ENCODE results near the gene LIX1. TPM values are rescaled to one million over a fixed set of nuclear protein-coding genes. Genes with fewer than 3 reads are reported as not detected.

The LIX1 gene
- total RNA-seq, 2 donors from 2014 or later, result 0.97 to 1.0 TPM

- intact Hi-C loops (cut with DNase I), result no loop called here
- no peak for DNase-seq (ENCODE audit: low spot score)
- WGBS, result 76% methylated on average over 4 of the region's 4 CpGs
- TF ChIP-seq CTCF (IDR thresholded peaks at IDR 0.05), result no peak
- no peak for TF ChIP-seq POLR2AphosphoS5 (IDR thresholded peaks at IDR 0.05)
- TF ChIP-seq POLR2A (IDR thresholded peaks at IDR 0.05), result no peak
- Histone ChIP-seq H3K9me3 (no peaks in the 10 kb centered on the region), H3K27me3 (replicated peaks; ENCODE audit: insufficient read depth) (no peaks in the 10 kb centered on the region), H3K4me1 (replicated peaks) (no peaks in the 10 kb centered on the region), H3K36me3 (no peaks in the 10 kb centered on the region), H3K4me3 (no peak overlapping the region), H3K27ac (no peak overlapping the region)
Observed at GRCh38 chr5:97136475-97136874, 5.9 kb downstream of the LIX1 start.

GRCh38 chr5:97135868-97136267 is 6.5 kb downstream of the LIX1 start:
- Histone ChIP-seq H3K4me1 (replicated peaks) (no peaks in the 10 kb centered on the region), H3K27ac (no peak overlapping the region), H3K9me3 (no peaks in the 10 kb centered on the region), H3K36me3 (no peaks in the 10 kb centered on the region), H3K27me3 (replicated peaks; ENCODE audit: insufficient read depth) (no peaks in the 10 kb centered on the region), H3K4me3 (no peak overlapping the region)
- intact Hi-C loops (cut with DNase I), result no loop called here
- WGBS, result 93% methylated on average over 4 of the region's 4 CpGs
- no peak for DNase-seq (ENCODE audit: low spot score)
- TF ChIP-seq CTCF (IDR thresholded peaks at IDR 0.05) (no peak), POLR2AphosphoS5 (IDR thresholded peaks at IDR 0.05) (no peak), POLR2A (IDR thresholded peaks at IDR 0.05) (no peak)

- DNase-seq (ENCODE audit: low spot score), result no peak
- no peak overlapping the region for H3K4me3 ChIP-seq
- no peaks in the 10 kb centered on the region for H3K27me3 ChIP-seq (replicated peaks; ENCODE audit: insufficient read depth)
- H3K9me3 ChIP-seq, result no peaks in the 10 kb centered on the region
- no peak overlapping the region for H3K27ac ChIP-seq
- no peaks in the 10 kb centered on the region for H3K36me3 ChIP-seq
- TF ChIP-seq CTCF (IDR thresholded peaks at IDR 0.05) (no peak), POLR2A (IDR thresholded peaks at IDR 0.05) (no peak), POLR2AphosphoS5 (IDR thresholded peaks at IDR 0.05) (no peak)
- 67% methylated on average over 3 of the region's 3 CpGs for WGBS
- intact Hi-C loops (cut with DNase I), result no loop called here
- no peaks in the 10 kb centered on the region for H3K4me1 ChIP-seq (replicated peaks)
Observed at GRCh38 chr5:97134634-97135033, 7.8 kb downstream of the LIX1 start.

- TF ChIP-seq POLR2A (IDR thresholded peaks at IDR 0.05) (no peak), CTCF (IDR thresholded peaks at IDR 0.05) (no peak), POLR2AphosphoS5 (IDR thresholded peaks at IDR 0.05) (no peak)
- Histone ChIP-seq H3K27me3 (replicated peaks; ENCODE audit: insufficient read depth) (no peaks in the 10 kb centered on the region), H3K4me3 (no peak overlapping the region), H3K27ac (no peak overlapping the region), H3K36me3 (no peaks in the 10 kb centered on the region), H3K9me3 (no peaks in the 10 kb centered on the region), H3K4me1 (replicated peaks) (no peaks in the 10 kb centered on the region)
- intact Hi-C loops (cut with DNase I), result no loop called here
- DNase-seq (ENCODE audit: low spot score), result no peak
Observed at GRCh38 chr5:97133101-97133500, 9.3 kb downstream of the LIX1 start.

GRCh38 chr5:97131921-97132320 is 10.5 kb downstream of the LIX1 start:
- Histone ChIP-seq H3K36me3 (no peaks in the 10 kb centered on the region), H3K4me1 (replicated peaks) (no peaks in the 10 kb centered on the region), H3K27ac (no peak overlapping the region), H3K4me3 (no peak overlapping the region), H3K9me3 (no peaks in the 10 kb centered on the region), H3K27me3 (replicated peaks; ENCODE audit: insufficient read depth) (no peaks in the 10 kb centered on the region)
- WGBS, result 67% methylated on average over 5 of the region's 5 CpGs
- TF ChIP-seq CTCF (IDR thresholded peaks at IDR 0.05) (no peak), POLR2AphosphoS5 (IDR thresholded peaks at IDR 0.05) (no peak), POLR2A (IDR thresholded peaks at IDR 0.05) (no peak)
- intact Hi-C loops (cut with DNase I), result no loop called here
- no peak for DNase-seq (ENCODE audit: low spot score)

All from prostate gland (tissue), 2 donors.